Tibial nerve (tissue), 4 donors: ENCODE data around the gene B4GALT6.

Source experiments
- EP300 ChIP-seq, 2 donors: sonication (generic); formaldehyde crosslinking; IDR thresholded peaks; one replicate each; pipeline ENCODE4 v1.6.1; 2017; ENCODE audit warnings: antibody characterized with exemption in 2 of 2, mild to moderate bottlenecking in 1 of 2
- POLR2A ChIP-seq, 2 donors: fragments of 450-650 bp; IDR thresholded peaks; one replicate each; pipeline ENCODE4 v1.6.1; 2017; ENCODE audit warnings: antibody characterized with exemption in 2 of 2, mild to moderate bottlenecking in 2 of 2, moderate library complexity in 2 of 2
- TF ChIP-seq, protein P1 (sequence below), 5 experiments: fragments of 200-600 bp in 3 of 5; fragments of 450-650 bp in 2 of 5; sonication (generic) in 3 of 5; IDR thresholded peaks; one replicate each; pipeline ENCODE4 v1.5.1; 2016 to 2019; ENCODE audit warnings: antibody characterized with exemption in 5 of 5, mild to moderate bottlenecking in 3 of 5, moderate library complexity in 2 of 5

DNA sequence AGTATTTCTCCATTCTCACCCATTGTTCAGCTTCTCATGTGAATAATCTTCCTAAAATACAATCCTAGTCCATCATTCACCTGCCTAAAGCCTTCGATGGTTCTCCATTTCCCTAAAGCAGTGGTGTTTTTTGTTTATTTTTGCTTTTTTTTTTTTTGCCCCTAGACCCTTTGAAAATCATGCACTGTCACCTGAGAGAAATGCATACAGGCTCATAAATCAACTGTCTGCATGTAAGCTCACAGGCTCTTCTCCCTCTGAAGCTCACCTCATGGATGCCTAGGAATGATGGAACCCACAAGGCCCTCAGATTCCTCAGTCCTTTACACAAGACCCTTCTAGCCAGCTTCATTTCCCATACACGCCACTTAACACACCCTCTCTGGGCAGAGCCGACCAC, 31.5 kb downstream of the B4GALT6 start:
- no peak for TF ChIP-seq EP300 (IDR thresholded peaks at IDR 0.05)
- TF ChIP-seq, protein P1, sequence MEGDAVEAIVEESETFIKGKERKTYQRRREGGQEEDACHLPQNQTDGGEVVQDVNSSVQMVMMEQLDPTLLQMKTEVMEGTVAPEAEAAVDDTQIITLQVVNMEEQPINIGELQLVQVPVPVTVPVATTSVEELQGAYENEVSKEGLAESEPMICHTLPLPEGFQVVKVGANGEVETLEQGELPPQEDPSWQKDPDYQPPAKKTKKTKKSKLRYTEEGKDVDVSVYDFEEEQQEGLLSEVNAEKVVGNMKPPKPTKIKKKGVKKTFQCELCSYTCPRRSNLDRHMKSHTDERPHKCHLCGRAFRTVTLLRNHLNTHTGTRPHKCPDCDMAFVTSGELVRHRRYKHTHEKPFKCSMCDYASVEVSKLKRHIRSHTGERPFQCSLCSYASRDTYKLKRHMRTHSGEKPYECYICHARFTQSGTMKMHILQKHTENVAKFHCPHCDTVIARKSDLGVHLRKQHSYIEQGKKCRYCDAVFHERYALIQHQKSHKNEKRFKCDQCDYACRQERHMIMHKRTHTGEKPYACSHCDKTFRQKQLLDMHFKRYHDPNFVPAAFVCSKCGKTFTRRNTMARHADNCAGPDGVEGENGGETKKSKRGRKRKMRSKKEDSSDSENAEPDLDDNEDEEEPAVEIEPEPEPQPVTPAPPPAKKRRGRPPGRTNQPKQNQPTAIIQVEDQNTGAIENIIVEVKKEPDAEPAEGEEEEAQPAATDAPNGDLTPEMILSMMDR (IDR thresholded peaks at IDR 0.05), result no peak
- TF ChIP-seq POLR2A (IDR thresholded peaks at IDR 0.05), result no peak
